ENCODE data around the gene HPCAL1.

Gene HPCAL1

DNA sequence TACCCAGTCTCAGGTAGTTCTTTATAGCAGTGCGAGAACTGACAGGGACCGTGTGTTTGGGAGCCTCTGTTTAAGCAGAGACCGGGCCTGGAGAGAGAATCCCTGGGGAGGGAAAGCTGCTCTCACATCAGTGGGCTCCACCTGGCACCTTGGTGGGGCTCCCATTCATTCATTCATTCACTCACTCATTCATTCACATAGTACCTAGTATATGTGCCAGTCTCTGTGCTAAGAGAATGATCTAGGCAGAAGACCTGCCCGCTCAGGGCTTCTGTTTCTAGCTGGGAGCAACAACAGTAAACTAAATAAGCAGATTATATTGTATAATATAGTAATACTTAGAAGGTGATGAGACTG, 17.8 kb downstream of the HPCAL1 start:
- Histone ChIP-seq H3K36me3 (ENCODE audit: control insufficient read depth, insufficient read depth, low read length) (no peaks in the 10 kb centered on the region), H3K27ac (ENCODE audit: low read depth, low read length) (no peak overlapping the region), H3K4me1 (ENCODE audit: control insufficient read depth, insufficient read depth, low read length) (peaks cover 10% of the 10 kb centered on the region), H3K9me3 (ENCODE audit: control insufficient read depth, insufficient read depth, low read length) (no peaks in the 10 kb centered on the region), H3K4me3 (ENCODE audit: low read depth, low read length) (no peak overlapping the region), H3K27me3 (ENCODE audit: control insufficient read depth, insufficient read depth, low read length) (no peaks in the 10 kb centered on the region), H3K9ac (ENCODE audit: low read depth, low read length) (no peak overlapping the region)

DNA sequence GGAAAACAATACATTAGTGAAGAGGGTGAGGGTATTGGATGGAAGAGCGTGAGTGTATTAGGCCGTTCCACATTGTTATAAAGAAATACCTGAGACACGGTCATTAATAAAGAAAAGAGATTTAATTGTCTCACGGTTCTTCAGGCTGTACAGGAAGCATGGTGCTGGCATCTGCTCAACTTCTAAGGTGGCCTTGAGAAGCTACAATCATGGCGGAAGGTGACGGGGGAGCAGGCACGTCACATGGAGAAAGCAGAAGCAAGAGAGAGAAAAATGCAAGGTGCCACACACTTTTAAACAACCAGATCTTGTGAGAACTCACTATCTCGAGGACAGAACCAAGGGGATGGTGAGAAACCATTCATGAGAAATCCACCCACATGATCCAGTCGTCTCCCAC, 18.2 kb downstream of the HPCAL1 start:
- Histone ChIP-seq H3K9me3 (ENCODE audit: control insufficient read depth, insufficient read depth, low read length) (no peaks in the 10 kb centered on the region), H3K27ac (ENCODE audit: low read depth, low read length) (no peak overlapping the region), H3K9ac (ENCODE audit: low read depth, low read length) (no peak overlapping the region), H3K36me3 (ENCODE audit: control insufficient read depth, insufficient read depth, low read length) (no peaks in the 10 kb centered on the region), H3K4me3 (ENCODE audit: low read depth, low read length) (no peak overlapping the region), H3K27me3 (ENCODE audit: control insufficient read depth, insufficient read depth, low read length) (no peaks in the 10 kb centered on the region), H3K4me1 (ENCODE audit: control insufficient read depth, insufficient read depth, low read length) (peaks cover 10% of the 10 kb centered on the region)

DNA sequence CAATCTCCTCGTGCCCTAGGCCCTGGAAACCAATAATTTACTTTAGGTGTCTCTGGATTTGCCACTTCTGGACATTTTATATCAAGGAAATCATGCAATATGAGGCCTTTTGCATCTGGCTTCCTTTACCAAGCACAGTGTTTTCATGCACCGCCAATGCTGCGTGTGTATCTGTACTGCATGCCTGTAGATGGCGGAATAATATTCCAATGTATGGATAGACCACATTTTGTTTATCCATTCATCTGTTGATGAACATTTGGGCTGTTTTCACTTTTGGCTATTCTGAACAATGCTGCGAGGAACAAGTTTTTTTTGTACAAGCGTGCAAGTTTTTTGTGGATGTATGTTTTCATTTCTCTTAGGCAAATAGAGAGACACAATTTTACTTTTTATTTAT, 18.9 kb downstream of the HPCAL1 start:
- H3K9me3 ChIP-seq (ENCODE audit: control insufficient read depth, insufficient read depth, low read length) = no peaks in the 10 kb centered on the region
- H3K4me1 ChIP-seq (ENCODE audit: control insufficient read depth, insufficient read depth, low read length) = peaks cover 14% of the 10 kb centered on the region
- H3K27me3 ChIP-seq (ENCODE audit: control insufficient read depth, insufficient read depth, low read length) = no peaks in the 10 kb centered on the region
- no peaks in the 10 kb centered on the region for H3K36me3 ChIP-seq (ENCODE audit: control insufficient read depth, insufficient read depth, low read length)
- H3K4me3 ChIP-seq (ENCODE audit: low read depth, low read length) = no peak overlapping the region
- H3K9ac ChIP-seq (ENCODE audit: low read depth, low read length) = no peak overlapping the region
- no peak overlapping the region for H3K27ac ChIP-seq (ENCODE audit: low read depth, low read length)

DNA sequence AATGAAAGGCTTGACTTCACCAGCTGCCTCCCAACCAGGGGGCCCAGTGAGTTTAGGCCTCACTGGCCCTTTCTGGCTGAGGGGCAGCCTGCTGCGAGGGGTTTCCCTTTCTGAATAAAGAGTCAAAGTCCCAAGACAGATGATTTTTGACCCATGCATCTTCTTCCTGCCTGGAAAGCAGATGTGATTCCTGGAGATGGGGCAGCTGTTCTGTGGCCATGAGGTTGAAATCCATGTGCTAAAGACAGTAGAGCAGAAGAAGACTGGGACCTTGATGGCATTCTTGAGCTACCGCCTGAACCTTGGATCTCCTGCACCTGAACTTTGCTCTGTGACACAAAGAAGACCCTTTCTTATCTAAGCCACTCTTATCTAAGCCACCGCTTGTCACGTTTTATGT, 19.8 kb downstream of the HPCAL1 start:
- no peak overlapping the region for H3K27ac ChIP-seq (ENCODE audit: low read depth, low read length)
- no peak overlapping the region for H3K9ac ChIP-seq (ENCODE audit: low read depth, low read length)
- no peaks in the 10 kb centered on the region for H3K36me3 ChIP-seq (ENCODE audit: control insufficient read depth, insufficient read depth, low read length)
- H3K27me3 ChIP-seq (ENCODE audit: control insufficient read depth, insufficient read depth, low read length) = no peaks in the 10 kb centered on the region
- H3K4me1 ChIP-seq (ENCODE audit: control insufficient read depth, insufficient read depth, low read length) = peaks cover 19% of the 10 kb centered on the region
- H3K9me3 ChIP-seq (ENCODE audit: control insufficient read depth, insufficient read depth, low read length) = no peaks in the 10 kb centered on the region
- no peak overlapping the region for H3K4me3 ChIP-seq (ENCODE audit: low read depth, low read length)

DNA sequence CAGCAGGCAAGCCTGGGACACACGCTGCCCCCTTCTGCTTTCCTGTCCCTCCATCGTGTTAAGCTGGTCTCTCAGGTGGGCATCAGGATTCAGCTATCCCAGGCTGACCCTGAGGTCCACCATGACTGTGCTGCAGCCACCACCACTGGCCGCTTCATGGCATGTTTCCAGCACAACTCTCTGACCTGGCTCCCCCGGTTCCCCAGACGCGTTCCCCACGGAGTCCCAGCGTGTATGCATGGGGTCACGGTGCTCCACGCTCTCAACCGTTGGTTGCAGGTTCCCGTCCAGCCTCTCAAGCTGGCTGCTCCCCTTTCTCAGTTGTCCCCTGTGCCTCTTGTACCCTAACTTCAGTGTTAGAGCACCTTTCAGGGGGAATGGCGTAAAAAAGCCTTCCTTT, 20.3 kb downstream of the HPCAL1 start:
- Histone ChIP-seq H3K27me3 (ENCODE audit: control insufficient read depth, insufficient read depth, low read length) (no peaks in the 10 kb centered on the region), H3K27ac (ENCODE audit: low read depth, low read length) (no peak overlapping the region), H3K4me1 (ENCODE audit: control insufficient read depth, insufficient read depth, low read length) (peaks cover 19% of the 10 kb centered on the region), H3K9me3 (ENCODE audit: control insufficient read depth, insufficient read depth, low read length) (no peaks in the 10 kb centered on the region), H3K9ac (ENCODE audit: low read depth, low read length) (no peak overlapping the region), H3K36me3 (ENCODE audit: control insufficient read depth, insufficient read depth, low read length) (no peaks in the 10 kb centered on the region), H3K4me3 (ENCODE audit: low read depth, low read length) (no peak overlapping the region)

DNA sequence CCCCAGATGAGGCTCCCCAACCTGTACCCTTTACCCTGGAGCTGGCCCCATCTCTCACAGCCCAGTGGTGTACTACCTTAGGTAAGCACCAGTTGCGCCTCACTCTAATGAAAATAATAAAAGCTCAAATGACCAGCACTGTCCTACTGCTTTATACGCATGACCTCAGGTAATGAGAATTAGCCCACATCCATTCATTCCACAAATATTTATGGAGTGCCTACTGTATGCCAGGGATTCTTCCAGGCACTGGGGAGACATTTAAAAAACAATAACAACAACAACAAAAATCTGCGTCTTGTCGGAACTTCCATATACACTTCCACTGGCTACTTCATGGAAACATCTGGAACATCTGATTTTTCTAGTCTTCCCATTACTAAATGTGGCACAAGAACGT, 20.8 kb downstream of the HPCAL1 start:
- H3K27me3 ChIP-seq (ENCODE audit: control insufficient read depth, insufficient read depth, low read length) = no peaks in the 10 kb centered on the region
- H3K27ac ChIP-seq (ENCODE audit: low read depth, low read length) = peak overlapping the region; percentile 65
- peaks cover 19% of the 10 kb centered on the region for H3K4me1 ChIP-seq (ENCODE audit: control insufficient read depth, insufficient read depth, low read length)
- H3K4me3 ChIP-seq (ENCODE audit: low read depth, low read length) = no peak overlapping the region
- no peaks in the 10 kb centered on the region for H3K36me3 ChIP-seq (ENCODE audit: control insufficient read depth, insufficient read depth, low read length)
- H3K9me3 ChIP-seq (ENCODE audit: control insufficient read depth, insufficient read depth, low read length) = no peaks in the 10 kb centered on the region
- no peak overlapping the region for H3K9ac ChIP-seq (ENCODE audit: low read depth, low read length)

DNA sequence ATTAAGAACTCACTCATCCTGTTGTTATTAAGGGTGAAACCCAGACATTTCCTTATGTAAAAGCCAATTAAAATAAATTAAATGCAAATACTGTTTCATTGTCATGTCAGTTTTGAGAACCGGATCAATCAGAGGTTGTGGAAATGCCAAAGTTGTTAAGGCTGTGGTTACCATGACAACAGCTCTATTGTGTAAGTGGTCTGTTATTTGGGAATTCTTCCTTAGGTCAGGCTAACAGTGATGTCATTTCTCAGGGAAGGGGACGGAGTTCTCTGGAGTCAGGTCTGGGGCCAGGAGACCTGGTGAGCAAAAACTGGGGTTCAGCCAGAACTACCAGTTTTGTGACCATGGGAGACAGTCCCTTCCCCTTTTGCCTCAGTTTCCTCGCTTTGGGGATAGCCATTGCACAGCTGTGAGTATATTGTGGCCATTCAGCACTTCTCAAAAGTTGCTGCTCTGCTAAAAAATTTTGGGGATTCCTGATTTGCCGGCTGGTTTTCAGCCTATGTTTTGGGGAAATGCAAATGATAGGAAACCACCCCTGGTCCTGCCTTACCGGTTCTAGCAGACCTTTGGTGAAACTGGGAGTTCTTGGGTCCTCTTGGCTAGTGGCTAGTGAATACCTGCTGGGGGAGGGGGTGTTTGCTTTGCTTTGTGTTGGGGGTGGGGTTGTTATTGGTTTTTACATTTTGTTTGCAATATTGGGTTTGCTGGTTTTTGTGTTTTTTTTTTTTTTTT, 21.6 kb downstream of the HPCAL1 start:
- H3K27ac ChIP-seq (ENCODE audit: low read depth, low read length) = peak overlapping the region; percentile 72
- H3K36me3 ChIP-seq (ENCODE audit: control insufficient read depth, insufficient read depth, low read length) = no peaks in the 10 kb centered on the region
- H3K9me3 ChIP-seq (ENCODE audit: control insufficient read depth, insufficient read depth, low read length) = no peaks in the 10 kb centered on the region
- H3K4me1 ChIP-seq (ENCODE audit: control insufficient read depth, insufficient read depth, low read length) = peaks cover 19% of the 10 kb centered on the region
- no peaks in the 10 kb centered on the region for H3K27me3 ChIP-seq (ENCODE audit: control insufficient read depth, insufficient read depth, low read length)
- no peak overlapping the region for H3K4me3 ChIP-seq (ENCODE audit: low read depth, low read length)
- H3K9ac ChIP-seq (ENCODE audit: low read depth, low read length) = no peak overlapping the region

DNA sequence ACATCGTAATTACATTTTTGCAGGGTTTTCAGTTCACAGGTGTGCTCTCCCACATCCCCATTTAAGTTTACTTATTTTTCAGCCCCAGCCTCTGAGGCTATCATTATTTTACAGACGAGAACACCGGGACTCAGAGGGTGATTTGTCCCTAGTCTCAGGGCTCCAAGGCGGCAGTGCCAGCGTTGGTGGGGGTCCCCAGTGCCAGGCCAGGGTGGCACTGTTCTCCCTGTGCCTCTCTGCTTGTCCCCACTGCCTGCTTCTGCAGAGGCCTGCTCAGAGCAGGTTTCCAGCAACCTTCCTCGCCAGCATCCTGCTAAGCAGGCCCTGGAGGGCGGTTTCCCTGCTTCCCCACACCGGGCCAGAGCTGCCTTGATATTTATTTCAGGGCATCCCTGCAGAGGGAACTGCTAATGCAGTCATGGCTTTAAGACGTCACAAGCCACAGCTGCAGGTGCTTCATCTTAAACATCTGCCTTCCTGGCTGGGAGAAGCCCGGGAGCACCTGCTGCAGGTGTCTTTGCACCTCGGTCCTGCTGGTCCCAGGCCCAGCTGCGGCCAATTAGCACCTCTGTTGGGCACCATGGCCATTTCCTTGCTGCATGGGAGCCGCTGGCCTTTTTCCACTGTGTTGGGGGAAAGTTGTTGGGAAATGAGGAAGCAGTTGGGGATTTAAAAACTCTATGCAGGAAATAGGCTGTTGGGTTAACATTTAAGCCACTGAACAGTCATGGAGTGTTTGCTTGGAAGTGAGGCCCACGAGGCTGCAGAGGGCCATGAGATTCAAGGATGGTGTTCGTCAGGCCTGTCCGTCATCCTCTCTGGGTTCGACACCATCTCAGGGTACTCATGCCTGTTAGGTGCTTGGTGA, 22.8 kb downstream of the HPCAL1 start:
- Histone ChIP-seq H3K4me3 (ENCODE audit: low read depth, low read length) (no peak overlapping the region), H3K9ac (ENCODE audit: low read depth, low read length) (no peak overlapping the region), H3K27ac (ENCODE audit: low read depth, low read length) (no peak overlapping the region), H3K4me1 (ENCODE audit: control insufficient read depth, insufficient read depth, low read length) (peaks cover 29% of the 10 kb centered on the region), H3K36me3 (ENCODE audit: control insufficient read depth, insufficient read depth, low read length) (no peaks in the 10 kb centered on the region), H3K27me3 (ENCODE audit: control insufficient read depth, insufficient read depth, low read length) (no peaks in the 10 kb centered on the region), H3K9me3 (ENCODE audit: control insufficient read depth, insufficient read depth, low read length) (no peaks in the 10 kb centered on the region)

DNA sequence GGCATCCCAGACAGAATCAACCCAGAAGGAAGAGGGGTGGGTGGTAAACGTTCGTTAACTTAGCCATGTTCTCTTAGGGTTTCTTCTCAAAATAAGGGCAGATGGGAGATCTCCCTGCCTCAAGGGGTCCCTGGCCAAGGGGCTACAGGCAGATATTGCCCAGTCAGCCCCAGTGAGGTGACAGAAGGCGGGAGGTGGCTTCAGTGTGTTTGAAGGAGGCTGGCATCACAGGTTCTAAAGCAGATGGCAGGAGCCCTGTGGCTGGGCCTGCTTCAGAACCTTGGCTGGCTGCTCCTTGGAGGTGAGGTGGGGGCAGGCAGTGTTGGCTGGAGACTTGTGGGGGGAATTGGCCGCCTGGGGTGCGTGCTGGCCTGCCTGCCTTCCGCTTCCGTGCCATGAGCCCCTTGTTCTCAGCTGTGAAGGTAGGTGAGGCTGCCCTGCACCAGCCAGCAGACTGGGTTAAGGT, 23.5 kb downstream of the HPCAL1 start:
- H3K9ac ChIP-seq (ENCODE audit: low read depth, low read length) = no peak overlapping the region
- H3K36me3 ChIP-seq (ENCODE audit: control insufficient read depth, insufficient read depth, low read length) = no peaks in the 10 kb centered on the region
- no peak overlapping the region for H3K4me3 ChIP-seq (ENCODE audit: low read depth, low read length)
- H3K27me3 ChIP-seq (ENCODE audit: control insufficient read depth, insufficient read depth, low read length) = no peaks in the 10 kb centered on the region
- no peaks in the 10 kb centered on the region for H3K9me3 ChIP-seq (ENCODE audit: control insufficient read depth, insufficient read depth, low read length)
- peaks cover 33% of the 10 kb centered on the region for H3K4me1 ChIP-seq (ENCODE audit: control insufficient read depth, insufficient read depth, low read length)
- no peak overlapping the region for H3K27ac ChIP-seq (ENCODE audit: low read depth, low read length)

DNA sequence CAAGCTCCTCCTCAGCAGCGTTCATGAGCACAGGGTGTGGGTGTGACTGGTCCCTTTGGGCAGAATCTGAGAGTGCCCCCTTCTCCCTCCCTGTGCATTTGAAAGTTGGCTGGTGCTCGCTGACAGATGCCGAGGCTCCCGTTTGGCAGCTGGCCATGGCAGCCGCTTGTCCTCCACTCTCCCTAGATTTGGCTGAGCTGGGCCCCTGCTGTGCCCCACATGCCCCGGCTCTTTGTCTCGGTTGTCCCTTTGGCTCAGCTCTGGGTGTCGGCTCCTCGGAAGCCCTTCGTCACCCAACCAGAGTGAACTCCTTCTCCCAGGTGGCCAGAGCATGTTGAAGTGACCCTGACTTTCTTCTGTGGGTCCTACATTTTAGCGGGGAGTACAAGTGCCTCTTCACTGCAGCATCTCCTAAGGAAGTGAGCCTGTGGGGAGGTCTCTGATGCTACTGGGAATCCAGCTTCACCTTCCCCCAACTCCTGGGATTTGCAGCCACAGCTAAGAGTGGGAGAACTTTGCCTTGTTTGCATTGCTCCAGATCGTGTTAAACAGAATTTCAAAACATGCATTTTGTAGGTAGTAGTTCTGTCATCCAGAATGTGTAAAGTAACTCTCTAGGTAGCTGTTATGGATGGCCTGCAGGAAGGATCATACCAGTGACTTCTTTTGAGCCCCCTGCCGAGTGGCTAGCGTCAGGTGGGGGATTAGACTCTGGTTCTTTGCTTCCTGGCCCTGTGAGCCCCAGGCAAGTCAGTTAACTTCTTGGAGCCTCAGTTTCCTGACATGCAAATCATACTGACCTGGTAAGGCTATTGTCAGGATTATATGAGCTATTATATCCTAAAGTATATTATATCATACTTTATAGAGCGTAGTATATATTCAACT, 24.2 kb downstream of the HPCAL1 start:
- no peak overlapping the region for H3K4me3 ChIP-seq (ENCODE audit: low read depth, low read length)

More for the DNA sequence above, 24.2 kb downstream of the HPCAL1 start:
- Histone ChIP-seq H3K36me3 (ENCODE audit: control insufficient read depth, insufficient read depth, low read length) (no peaks in the 10 kb centered on the region), H3K27me3 (ENCODE audit: control insufficient read depth, insufficient read depth, low read length) (no peaks in the 10 kb centered on the region), H3K27ac (ENCODE audit: low read depth, low read length) (peak overlapping the region; percentile 36), H3K9me3 (ENCODE audit: control insufficient read depth, insufficient read depth, low read length) (no peaks in the 10 kb centered on the region), H3K4me1 (ENCODE audit: control insufficient read depth, insufficient read depth, low read length) (peaks cover 40% of the 10 kb centered on the region), H3K9ac (ENCODE audit: low read depth, low read length) (no peak overlapping the region)
